Upper lobe of right lung (tissue), 1 donor: ENCODE results near the gene BEND6. TPM values are rescaled to one million over a fixed set of nuclear protein-coding genes. Genes with fewer than 3 reads are reported as not detected.

Experiments used
- ATAC-seq: fragments of 200-7000 bp; cut with Tn5 transposase; one replicate; pipeline ENCODE4 v1.9.1; 2020; ENCODE audit warnings: mild to moderate bottlenecking, moderate library complexity
- DNase-seq: peaks from one replicate; pipeline ENCODE4 v3.0.0-alpha.2; 2020
- H3K27ac ChIP-seq: fragments of 200-600 bp; one replicate; pipeline ENCODE4 v1.8.0; 2022
- H3K27me3 ChIP-seq: fragments of 200-600 bp; one replicate; pipeline ENCODE4 v1.8.0; 2022; ENCODE audit warnings: mild to moderate bottlenecking
- H3K36me3 ChIP-seq: fragments of 200-600 bp; one replicate; pipeline ENCODE4 v1.8.0; 2022
- H3K4me1 ChIP-seq: fragments of 200-600 bp; one replicate; pipeline ENCODE4 v1.8.0; 2022
- H3K4me3 ChIP-seq: fragments of 200-600 bp; one replicate; pipeline ENCODE4 v1.8.0; 2022; ENCODE audit warnings: mild to moderate bottlenecking
- H3K9me3 ChIP-seq: fragments of 200-600 bp; one replicate; pipeline ENCODE4 v1.8.0; 2022
- CTCF ChIP-seq: fragments of 200-600 bp; IDR thresholded peaks from one replicate; pipeline ENCODE4 v1.8.0; 2022; ENCODE audit warnings: antibody characterized with exemption
- intact Hi-C: fragments of 100-400 bp; cut with DNase I; formaldehyde crosslinking; loops from one replicate; pipeline ENCODE4 v1.11.0; 2022
- total RNA-seq: library from RNA; stranded (reverse); fragmentation: NEBNext Ultra II Directional; extraction: Animal tissue kit (Norgen Biotek cat#: 25700); gene quantifications from one replicate; pipeline ENCODE4 v1.2.1, GENCODE V29; 2021
- donor health status: DM: no; HTN: yes; CAD: no; lungs with severe emphysema.

BEND6 gene
- total RNA-seq, 1 donor from 2014 or later, result 1.2 TPM

DNA sequence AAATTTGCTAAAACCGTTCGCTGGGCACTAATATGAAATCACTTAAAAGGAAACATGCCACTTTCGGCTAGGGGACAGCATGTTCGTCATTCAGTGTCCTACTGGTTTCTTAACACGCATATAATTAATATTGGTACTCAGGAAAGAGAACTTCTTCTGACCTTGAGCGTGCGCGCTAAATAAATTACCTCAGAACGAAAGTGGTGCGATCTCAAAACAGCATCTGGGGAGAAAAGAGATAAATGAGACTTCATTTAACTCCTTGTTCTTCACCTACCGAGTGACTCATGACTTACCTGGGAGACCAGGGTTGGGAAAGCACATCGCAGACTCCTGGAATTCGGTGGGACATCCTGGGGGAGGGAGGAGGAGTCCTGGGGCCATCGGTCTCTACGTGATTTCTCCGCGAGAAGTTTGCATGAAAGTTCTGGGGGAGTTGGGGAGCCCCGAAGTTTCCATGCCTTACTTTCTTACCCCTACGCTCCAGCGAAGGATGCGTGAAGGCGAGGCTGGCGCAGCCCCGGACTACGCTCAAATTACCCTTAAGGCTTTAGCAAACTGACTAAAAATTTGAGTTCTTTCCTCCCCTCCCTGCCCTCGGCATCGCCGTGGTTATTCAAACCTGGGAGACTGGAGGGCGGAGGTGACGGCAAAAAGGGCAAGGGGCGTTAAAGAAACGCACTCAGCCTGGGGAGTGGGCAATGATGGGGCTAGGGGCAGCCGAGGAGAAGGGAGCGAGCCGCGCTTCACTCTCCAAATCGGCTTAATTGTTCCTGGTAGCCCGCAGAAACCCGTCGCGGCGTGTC lies 1.1 kb upstream of the BEND6 start:
- ATAC-seq, result no peak
- H3K27ac ChIP-seq, result no peak overlapping the region

GRCh38 chr6:56955171-56956155 lies 556 bp downstream of the BEND6 start:
- intact Hi-C loops, result no loop called here
- H3K27ac ChIP-seq, result no peak overlapping the region

More for the DNA sequence above, 1.1 kb upstream of the BEND6 start:
- H3K4me3 ChIP-seq, result peak overlapping the region; percentile 56
- H3K36me3 ChIP-seq, result no peaks in the 10 kb centered on the region
- peaks cover 19% of the 10 kb centered on the region for H3K27me3 ChIP-seq
- H3K9me3 ChIP-seq, result no peaks in the 10 kb centered on the region
- no peak for TF ChIP-seq CTCF
- DNase-seq, result no peak
- H3K4me1 ChIP-seq, result peaks cover 12% of the 10 kb centered on the region
- intact Hi-C loops, result no loop called here

DNA sequence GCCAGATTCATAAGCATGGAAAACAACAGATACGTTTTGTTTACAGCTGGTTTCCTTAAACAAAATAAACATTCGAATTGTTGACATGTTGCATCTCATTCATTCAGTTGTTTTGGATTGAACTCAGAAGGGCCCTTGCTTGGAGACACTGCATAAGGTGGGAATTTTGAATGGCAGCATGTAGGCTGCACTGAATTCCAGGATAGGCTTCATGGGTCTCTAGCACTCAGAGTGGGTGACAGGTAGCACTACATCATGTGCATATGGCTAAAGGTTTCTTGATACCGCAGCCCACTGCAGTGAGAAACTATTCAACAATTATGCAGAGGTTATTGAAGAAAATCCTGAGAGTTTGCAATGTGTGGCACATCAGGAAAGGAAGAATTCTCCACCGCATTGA lies 1.6 kb downstream of the BEND6 start:
- TF ChIP-seq CTCF, result no peak
- no peak for ATAC-seq
- Histone ChIP-seq H3K9me3 (no peaks in the 10 kb centered on the region), H3K4me3 (no peak overlapping the region), H3K27me3 (peaks cover 19% of the 10 kb centered on the region), H3K27ac (no peak overlapping the region), H3K4me1 (peaks cover 12% of the 10 kb centered on the region), H3K36me3 (no peaks in the 10 kb centered on the region)
- intact Hi-C loops, result no loop called here
- DNase-seq, result no peak

More at GRCh38 chr6:56955171-56956155, 556 bp downstream of the BEND6 start:
- no peaks in the 10 kb centered on the region for H3K9me3 ChIP-seq
- H3K4me1 ChIP-seq, result peaks cover 12% of the 10 kb centered on the region
- TF ChIP-seq CTCF, result peak; percentile 62
- peak; percentile 89 for DNase-seq
- peaks cover 19% of the 10 kb centered on the region for H3K27me3 ChIP-seq
- no peaks in the 10 kb centered on the region for H3K36me3 ChIP-seq
- peak; percentile 94 for ATAC-seq
- peak overlapping the region; percentile 56 for H3K4me3 ChIP-seq

- intact Hi-C loops, result no loop called here
- H3K4me1 ChIP-seq, result peaks cover 12% of the 10 kb centered on the region
- peaks cover 14% of the 10 kb centered on the region for H3K27me3 ChIP-seq
- H3K9me3 ChIP-seq, result no peaks in the 10 kb centered on the region
- H3K4me3 ChIP-seq, result no peak overlapping the region
- no peaks in the 10 kb centered on the region for H3K36me3 ChIP-seq
- H3K27ac ChIP-seq, result no peak overlapping the region
- DNase-seq (no peak), ATAC-seq (no peak)
- TF ChIP-seq CTCF, result no peak
These were observed 2.9 kb downstream of the BEND6 start for GRCh38 chr6:56957856-56958255.

DNA sequence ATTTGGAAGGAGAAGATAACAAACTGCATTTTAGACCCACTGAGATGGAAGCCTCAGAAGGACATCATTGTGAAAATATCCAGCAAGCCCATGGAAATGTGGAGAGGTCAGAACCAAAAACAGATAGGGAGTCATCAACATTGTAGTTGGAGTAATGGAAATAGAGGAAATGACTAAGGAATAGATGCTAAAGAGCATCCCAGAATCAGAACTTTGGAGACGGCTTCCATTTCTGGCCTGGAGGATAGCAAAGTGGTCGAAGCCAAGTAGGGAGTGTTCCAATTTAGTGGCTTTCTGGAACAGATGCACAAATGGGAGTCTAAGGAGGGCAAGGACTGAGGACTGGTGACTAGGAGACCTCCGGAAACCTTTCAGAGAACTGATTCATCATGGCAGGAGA lies 3.6 kb downstream of the BEND6 start:
- peaks cover 8% of the 10 kb centered on the region for H3K4me1 ChIP-seq
- H3K4me3 ChIP-seq, result no peak overlapping the region
- no peak overlapping the region for H3K27ac ChIP-seq
- H3K27me3 ChIP-seq, result peaks cover 9% of the 10 kb centered on the region
- ATAC-seq (no peak), DNase-seq (no peak)
- no peak for TF ChIP-seq CTCF
- H3K36me3 ChIP-seq, result no peaks in the 10 kb centered on the region
- intact Hi-C loops, result no loop called here
- no peaks in the 10 kb centered on the region for H3K9me3 ChIP-seq
